ENCODE measurements around the gene ARHGAP31.

DNA sequence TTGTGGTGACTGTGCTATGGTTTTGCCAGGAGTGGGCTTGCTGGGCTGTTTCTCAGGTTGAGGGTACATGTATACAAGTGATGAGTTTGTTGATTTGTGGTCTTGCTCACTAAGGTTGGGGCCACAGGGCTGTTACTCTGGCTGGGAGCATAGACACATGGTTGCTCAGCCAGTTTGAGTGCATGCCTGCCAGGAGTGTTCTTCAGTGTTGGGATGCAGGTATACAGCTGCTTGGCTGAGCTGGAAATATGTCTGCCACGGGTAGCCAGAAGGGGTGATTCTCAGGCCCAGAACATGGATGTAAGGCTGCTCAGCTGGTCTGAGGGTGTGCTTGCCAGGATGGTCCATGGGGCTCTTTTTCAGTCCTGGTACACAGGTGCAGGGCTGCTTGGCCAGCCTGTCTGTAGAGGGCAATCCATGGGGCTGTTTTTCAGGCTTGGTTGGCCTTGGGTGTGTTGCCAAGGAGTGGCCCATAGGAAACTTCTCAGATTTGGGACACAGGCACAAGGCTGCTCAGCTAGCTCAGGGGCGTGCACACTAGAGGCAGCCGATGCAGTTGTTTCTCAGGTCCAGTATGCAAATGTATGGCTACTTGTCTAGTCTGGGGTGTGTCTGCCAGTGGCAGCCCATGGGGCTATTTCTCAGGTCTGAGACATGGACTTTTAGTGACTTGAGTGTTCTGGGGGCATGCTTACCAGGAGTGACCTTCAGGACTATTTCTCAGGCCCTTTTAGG is 5.3 kb upstream of the ARHGAP31 start:
- TF ChIP-seq EP300 (conservative IDR thresholded peaks at IDR 0.05; ENCODE audit: poor library complexity, severe bottlenecking) (no peak), CTCF (IDR thresholded peaks at IDR 0.05; ENCODE audit: poor library complexity, severe bottlenecking) (no peak)

Measured in neural cell (in vitro differentiated cells).